HL-60 (cell line): ENCODE results near the gene TGFB1.

Experiments used
- CTCF ChIP-seq: IDR thresholded peaks from one replicate; pipeline ENCODE4 v1.5.1; 2011; ENCODE audit warnings: low read length, control low read depth, inconsistent platforms; ENCODE audit not compliant: insufficient read depth
- GABPA ChIP-seq: IDR thresholded peaks from 2 replicates; pipeline ENCODE4 v1.6.1; 2012; ENCODE audit warnings: low read depth
- POLR2AphosphoS5 ChIP-seq: IDR thresholded peaks from 2 replicates; pipeline ENCODE4 v1.6.1; 2012; ENCODE audit warnings: low read depth
- TF ChIP-seq, protein P1 (sequence below): IDR thresholded peaks from 2 replicates; pipeline ENCODE4 v1.6.1; 2012; ENCODE audit warnings: low read depth; ENCODE audit not compliant: insufficient replicate concordance

GRCh38 chr19:41399525-41399924, 45.8 kb upstream of the TGFB1 start:
- no peak for TF ChIP-seq POLR2AphosphoS5
- TF ChIP-seq CTCF, result no peak
- no peak for TF ChIP-seq GABPA
- TF ChIP-seq, protein P1, sequence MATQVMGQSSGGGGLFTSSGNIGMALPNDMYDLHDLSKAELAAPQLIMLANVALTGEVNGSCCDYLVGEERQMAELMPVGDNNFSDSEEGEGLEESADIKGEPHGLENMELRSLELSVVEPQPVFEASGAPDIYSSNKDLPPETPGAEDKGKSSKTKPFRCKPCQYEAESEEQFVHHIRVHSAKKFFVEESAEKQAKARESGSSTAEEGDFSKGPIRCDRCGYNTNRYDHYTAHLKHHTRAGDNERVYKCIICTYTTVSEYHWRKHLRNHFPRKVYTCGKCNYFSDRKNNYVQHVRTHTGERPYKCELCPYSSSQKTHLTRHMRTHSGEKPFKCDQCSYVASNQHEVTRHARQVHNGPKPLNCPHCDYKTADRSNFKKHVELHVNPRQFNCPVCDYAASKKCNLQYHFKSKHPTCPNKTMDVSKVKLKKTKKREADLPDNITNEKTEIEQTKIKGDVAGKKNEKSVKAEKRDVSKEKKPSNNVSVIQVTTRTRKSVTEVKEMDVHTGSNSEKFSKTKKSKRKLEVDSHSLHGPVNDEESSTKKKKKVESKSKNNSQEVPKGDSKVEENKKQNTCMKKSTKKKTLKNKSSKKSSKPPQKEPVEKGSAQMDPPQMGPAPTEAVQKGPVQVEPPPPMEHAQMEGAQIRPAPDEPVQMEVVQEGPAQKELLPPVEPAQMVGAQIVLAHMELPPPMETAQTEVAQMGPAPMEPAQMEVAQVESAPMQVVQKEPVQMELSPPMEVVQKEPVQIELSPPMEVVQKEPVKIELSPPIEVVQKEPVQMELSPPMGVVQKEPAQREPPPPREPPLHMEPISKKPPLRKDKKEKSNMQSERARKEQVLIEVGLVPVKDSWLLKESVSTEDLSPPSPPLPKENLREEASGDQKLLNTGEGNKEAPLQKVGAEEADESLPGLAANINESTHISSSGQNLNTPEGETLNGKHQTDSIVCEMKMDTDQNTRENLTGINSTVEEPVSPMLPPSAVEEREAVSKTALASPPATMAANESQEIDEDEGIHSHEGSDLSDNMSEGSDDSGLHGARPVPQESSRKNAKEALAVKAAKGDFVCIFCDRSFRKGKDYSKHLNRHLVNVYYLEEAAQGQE, result no peak
